Hematopoietic multipotent progenitor cell treated with erythropoietin and hydrocortisone succinate and interleukin-3 and kit ligand, for 8 days (in vitro differentiated cells): Measurements from ENCODE around the gene SARNP.
A peak's percentile ranks its signal among the peaks of the same experiment; 100 is the strongest.
"Not testable (repeated sequence)": the region's sequence is repeated elsewhere in the genome, so short reads cannot be mapped to it uniquely, and the experiment has no call there.

Experiments
- DNase-seq: peaks from one replicate; pipeline ENCODE4 v3.0.0-alpha.2; 2015

The SARNP gene

DNA sequence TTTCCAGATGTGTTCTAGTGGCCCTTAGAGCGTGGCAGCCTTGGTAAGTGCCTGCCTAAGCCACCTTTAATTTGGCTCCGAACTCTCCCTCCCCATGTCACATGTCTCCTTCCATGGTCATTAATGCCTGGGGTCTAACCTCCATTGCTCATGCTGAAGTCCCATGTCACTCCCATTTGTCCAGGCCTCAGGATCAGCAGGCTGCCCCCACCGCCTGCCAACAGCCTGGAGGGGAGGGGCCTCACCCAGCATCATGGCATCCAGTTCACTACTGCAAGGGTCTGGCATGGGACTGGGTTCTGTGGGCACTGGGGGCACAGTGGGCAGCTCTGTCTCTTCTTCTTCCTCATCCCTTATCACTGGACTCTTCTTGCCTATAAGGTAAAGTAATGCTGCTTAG is 20.8 kb upstream of the SARNP start:
- DNase-seq: no peak

DNA sequence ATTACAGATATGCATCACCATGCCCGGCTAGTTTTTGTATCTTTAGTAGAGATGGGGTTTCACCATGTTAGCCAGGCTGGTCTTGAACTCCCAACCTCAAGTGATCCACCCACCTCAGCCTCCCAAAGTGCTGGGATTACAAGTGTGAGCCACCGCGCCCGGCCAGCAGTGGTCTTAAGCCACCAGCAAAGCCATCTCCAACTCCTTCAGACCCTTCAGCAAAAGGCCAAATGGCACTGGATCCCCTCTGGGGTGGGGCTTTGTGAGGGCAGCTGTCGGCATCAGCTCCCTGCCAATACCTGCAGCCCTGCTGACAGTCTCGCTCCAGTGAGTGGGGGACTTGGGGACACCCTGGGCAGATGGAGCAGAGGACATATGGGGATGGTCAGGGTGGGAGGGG is 16.9 kb upstream of the SARNP start:
- DNase-seq: not testable (repeated sequence)

DNA sequence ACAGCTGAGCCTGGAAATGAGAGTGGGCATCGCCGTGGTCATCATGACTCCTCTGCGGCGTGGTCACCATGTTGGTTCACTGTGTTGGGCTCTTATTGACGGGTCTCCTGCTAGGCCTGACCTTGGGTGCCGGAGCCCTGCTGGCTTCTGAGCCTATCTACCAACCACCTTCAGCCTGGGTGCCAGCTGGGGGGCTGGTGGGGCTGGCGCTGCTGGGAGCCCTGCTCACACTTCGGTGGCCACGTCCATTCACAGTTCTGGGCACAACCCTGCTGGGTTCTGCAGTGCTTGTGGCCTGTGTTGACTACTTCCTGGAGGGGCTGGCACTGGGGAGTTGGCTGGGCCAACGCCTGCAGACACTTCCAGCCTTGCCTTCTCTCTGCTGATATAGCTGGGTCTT is 15.5 kb upstream of the SARNP start:
- no peak for DNase-seq

DNA sequence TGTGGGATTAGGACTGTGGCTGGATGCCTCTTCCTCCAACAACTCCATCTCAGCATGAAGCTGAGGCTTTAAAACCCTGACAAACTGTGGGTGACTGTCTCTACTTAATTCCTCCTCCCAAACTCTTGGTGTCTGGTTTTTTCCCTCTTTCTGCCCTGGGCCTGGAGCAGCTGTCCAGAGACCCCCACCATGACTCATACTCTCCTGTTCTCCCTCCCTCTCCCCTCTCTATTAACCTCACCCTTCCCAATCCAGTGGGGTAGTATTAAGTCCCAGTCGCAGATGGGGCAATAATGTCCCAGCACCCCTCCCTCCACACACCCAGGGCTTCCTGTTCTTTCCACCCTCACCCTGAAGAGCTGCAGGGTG is 13.9 kb upstream of the SARNP start:
- DNase-seq: no peak

DNA sequence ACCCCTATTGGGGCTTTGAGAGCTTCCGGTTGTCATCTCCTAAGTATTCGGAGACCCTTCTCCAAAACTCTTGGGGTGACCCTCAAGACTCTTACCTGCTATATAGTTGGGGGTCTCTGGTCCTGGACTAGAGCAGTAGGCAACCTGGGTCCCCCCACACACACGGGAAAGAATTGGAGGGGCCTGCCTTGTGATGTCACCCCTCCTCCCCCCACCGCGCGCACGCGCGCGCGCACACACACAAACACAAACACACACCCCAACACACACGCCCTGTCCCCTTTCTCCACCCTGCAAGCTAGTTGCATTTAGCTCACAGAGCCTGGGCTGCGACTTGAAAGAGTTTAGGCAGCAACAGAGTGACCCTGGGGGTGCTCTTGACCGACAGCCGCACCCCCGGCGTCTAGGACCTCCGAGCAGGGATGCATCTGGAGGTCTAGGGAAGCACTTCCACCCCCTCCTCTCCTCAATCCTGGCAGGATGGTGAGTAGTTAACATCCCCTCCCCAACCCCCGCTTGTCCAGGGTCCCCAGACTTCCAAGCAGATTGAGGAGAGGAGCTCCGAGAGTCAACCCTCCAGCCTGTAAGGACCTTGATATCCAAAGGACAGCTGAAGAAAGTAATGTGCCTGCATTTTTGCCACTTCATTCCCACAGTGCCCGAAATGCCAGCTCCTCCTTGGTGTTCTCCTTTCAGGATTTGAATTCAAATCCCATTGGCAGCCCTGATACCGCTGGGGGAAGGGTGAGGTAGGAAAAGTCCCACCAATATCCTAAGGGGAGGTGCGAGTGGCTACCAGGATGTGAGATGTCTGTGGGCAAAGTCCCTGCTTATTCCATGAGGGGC is 13.3 kb upstream of the SARNP start:
- DNase-seq: peak; percentile 83

DNA sequence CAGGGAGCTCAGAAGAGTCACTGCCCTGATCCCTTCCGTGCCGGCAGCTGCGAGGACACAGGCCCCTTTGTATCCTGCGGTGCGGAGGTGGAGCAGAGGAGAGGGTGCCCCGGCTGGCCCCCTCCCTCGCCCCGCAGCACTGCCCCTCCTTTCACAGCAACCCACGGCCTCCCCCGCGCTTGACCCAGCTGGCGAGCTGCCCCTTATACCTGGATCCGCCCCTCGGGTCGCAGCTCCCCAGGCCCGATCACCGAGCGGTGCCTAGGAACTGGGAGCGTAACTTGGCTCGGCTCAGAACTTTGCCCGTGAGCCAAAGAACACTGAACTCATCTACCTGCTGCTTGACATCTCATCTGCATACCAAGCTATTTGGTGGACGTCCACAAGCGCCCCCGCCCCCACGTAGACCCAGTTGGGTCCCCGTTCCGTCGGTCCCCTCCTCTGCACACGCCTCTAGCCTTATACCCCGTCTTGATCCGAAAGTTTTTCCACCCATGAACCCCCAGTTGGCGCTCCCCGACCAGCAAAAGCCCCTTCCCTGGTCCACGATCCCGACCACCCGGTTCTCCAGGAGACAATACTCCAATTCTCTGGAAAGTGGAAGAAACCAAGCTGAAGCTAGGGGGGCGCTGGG is 12.6 kb upstream of the SARNP start:
- peak; percentile 39 for DNase-seq

DNA sequence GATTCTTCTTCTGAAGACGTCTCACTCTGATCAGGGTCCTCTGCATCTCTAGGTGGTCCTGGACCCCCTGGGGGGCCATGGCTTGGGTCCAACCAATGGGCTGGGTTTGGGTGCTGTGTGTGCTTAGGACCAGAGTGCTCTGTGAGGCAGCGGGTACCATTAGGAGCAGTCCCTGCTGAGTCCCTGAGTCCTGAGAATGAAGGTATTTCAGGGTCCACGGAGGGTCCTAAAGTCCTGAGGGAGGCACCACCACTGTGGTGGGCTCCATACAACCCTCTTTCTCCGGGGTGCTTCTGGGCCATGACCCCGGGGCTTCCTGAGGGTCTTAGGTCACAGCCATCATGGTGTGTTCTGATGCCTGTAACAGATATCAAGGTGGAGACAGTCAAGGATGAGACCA is 10.8 kb upstream of the SARNP start:
- no peak for DNase-seq

DNA sequence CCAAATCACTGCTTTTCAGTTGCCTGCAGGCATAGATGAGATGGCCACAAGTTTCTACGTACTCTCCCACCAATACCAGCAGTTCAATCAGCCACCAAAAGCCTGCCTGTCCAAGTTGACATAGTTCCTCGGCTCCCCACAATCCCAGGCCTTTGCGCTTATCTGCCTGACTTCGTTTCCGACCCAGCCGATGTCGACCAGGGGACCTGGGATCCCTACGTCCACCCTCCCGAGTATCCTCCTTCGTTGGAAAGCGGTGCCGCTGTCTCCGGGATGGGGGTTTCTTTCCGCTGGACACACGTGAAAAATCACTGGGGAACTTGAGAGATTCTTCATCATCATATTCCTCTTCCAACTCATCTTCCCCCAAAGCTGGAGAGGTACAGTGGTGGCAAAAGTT is 10.3 kb upstream of the SARNP start:
- no peak for DNase-seq

DNA sequence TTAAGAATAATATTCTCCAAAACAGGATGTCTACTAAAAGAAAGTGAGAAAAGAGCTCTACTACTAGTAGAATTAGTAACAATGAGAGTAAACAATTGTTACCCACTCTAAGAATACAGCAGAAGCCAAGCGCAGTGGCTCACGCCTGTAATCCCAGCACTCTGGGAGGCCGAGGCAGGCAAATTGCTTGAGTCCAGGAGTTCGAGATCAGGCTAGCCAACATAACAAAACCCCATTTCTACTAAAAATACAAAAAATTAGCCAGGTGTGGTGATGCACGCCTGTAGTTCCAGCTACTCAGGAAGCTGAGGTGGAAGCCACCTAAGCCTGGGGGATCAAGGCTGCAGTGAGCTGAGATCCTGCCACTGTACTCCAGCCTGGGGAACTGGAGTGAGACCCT is 7.2 kb upstream of the SARNP start:
- no peak for DNase-seq

DNA sequence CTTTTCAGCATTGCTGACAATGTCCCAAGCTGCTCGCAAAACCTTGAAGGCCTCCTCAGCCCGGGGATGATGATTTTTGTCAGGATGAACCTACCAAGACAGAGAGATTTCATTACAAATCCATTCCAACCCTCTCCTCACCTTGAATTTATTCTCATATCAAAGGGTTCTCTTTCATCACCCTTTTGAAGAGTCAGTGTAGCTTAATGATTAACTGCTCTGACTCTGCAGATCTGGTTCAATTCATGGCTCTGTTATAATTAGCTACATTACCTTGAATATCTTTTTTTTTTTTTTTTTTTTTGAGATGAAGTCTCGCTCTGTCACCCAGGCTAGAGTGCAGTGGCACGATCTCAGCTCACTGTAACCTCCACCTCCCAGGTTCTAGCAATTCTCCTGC is 5.9 kb upstream of the SARNP start:
- no peak for DNase-seq

DNA sequence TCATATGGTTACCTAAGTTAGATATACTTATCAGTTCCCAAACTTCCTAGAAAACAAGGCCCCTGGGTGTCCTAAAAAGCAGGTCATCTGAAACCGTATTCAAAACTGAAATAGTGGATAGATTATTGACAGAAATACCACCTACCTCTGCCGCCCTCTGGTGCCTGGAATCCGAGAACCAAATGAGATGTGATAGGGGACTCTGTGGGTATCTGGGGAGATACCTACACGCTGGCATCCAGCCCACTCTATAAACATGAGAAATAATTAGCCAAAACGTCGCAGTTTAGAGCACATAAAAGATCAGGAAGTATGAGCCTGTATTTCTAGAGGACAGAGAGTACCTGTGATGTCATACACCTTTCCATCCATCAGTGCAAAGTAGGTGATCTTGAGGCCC is 4.7 kb upstream of the SARNP start:
- peak; percentile 26 for DNase-seq

DNA sequence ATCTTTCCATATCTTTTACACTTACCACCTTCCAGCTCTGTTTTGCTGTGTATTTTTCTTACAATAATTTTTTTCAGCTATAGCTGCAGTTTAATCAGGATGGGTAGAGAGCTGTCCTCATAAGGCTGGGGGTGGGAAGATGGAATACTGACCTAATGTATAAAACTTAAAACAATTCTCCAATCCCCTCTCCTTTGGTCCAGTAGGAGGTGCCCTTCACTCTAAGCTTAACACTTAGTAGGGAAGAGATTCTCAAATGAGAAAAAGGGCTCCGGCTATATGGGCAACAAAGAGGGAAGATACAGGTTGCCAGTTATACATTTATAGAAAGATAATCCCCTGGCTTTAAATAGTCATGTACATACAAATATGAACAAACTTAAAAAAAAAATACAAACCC is 3.2 kb upstream of the SARNP start:
- DNase-seq: peak; percentile 44

DNA sequence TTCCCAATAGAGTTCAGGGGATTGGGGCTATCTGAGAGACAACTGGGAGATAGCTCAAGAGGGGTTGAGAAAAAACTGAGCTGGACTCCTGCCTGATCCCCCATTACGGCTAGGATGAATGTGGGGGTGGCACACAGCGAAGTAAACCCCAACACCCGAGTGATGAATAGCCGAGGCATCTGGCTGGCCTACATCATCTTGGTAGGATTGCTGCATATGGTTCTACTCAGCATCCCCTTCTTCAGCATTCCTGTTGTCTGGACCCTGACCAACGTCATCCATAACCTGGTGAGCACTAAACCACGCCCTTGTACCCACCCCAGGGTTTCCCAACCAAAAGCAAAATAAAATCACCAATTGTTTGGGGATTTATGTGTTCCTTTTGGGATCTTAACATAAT is 1.4 kb upstream of the SARNP start:
- no peak for DNase-seq

DNA sequence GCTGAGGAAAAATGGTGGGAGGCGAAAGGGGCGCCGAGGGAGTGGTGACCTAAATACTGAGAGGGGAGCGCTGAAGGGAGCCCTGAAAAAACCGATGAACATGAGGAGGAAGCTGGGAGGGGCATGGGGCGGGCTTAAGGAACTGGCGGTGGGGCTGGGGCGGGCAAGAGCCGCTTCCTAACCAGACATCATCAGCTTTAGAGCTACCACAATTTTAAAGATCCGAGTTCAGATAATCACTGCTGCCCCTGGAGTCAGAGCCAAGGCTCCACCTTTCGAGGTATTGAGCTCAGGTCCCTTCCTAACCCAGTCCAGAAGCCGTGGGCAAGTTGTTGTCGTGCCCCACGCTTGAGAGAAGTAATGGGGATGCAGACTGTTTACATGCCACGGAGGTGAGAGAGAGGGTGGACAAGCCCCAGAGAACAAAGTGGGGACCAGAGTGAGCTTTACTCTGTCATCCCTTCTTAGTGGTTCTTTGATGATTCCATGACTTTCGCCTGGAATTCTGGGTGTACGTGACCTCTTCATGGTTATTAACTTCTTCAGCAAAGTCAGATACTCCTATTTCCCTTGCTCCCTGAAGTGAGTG is 710 bp upstream of the SARNP start:
- DNase-seq: no peak

DNA sequence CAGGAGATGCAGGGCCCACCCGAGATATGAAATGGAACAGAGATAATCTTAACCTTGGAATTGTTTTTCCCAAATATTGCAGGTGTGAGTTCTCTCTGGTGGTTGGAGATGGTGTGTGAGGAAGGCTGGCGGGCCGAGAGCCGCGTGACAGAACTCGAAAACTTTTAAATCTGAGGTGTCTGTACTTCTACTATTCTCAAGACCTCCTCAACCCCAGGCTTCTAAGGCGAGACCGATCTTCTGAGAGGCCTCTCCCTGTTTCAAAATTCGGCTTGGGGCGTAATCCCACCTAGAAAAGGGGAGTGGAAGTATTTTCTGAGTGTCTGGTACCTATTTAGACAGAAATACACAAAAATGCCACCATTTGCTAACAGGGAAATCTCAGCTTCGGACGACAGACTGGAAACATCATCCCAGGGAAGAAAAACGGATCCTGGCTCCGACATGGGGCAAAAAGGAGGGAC is 611 bp downstream of the SARNP start:
- peak; percentile 46 for DNase-seq

DNA sequence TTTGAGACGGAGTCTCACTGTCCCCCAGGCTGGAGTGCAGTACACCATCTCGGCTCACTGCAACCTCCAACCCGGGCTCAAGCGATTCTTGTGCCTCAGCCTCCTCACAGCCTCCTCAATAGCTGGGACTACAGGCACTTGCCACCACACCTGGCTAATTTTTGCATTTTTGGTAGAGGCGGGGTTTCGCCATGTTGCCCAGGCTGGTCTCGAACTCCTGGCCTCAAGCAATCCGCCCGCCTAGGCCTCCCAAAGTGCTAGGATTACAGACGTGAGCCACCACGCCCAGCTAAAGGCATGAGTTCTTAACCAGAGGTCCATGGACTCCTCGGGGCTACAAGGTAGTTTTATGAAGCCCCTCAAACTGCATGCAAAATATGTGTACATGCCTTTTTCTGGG is 2.1 kb downstream of the SARNP start:
- no peak for DNase-seq

DNA sequence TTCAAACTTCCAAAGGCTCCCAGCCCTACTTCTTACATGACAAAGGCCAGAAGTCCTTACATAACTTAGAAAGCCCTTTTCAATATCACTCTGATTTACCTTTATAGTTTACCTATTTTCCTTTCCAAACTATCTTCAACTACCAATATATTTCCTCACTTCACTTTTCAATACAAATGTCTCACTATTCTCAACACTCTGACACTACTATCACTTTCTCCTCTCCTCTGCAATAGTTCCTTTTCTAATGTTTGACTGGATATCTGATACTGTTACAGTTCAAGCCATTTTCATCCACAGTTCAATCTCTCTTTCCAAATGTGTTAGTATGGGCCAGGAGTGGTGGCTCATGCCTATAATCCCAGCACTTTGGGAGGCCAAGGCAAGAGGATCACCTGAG is 3.3 kb downstream of the SARNP start:
- no peak for DNase-seq

DNA sequence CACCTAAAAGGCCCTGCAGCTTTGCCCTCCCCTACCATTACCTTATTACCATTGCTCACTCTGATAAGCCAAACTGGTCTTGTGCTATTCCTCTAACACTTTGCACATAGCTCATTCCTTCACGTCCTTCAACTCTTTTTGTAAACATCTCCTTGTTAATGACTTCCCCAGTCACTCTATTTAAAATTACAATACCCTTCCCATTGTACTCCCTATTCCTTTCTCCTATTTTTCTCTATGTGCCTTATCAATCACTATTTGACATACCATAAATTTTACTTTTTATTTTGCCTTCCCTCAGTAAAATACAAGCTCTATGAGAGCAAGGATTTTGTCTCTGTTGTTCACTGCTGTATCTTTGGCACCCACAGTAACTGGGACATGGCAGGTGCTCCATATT is 5.4 kb downstream of the SARNP start:
- DNase-seq: no peak

DNA sequence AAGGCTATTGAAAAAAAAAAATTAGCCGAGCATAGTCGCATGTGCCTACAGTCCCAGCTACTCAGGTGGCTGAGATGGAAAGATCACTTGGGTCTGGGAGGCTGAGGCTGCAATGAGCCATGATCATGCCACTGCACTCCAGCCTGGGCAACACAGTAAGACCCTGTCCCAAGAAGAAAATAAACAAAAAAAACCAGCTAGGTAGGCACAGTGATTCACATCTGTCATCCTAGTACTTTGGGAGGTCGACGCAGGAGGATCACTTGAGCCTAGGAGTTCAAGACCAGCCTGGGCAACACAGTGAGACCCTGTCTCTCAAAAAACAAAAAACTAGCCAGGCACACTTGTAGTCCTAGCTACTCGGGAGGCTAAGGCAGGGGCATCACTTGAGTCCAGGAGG is 8.2 kb downstream of the SARNP start:
- DNase-seq: no peak

DNA sequence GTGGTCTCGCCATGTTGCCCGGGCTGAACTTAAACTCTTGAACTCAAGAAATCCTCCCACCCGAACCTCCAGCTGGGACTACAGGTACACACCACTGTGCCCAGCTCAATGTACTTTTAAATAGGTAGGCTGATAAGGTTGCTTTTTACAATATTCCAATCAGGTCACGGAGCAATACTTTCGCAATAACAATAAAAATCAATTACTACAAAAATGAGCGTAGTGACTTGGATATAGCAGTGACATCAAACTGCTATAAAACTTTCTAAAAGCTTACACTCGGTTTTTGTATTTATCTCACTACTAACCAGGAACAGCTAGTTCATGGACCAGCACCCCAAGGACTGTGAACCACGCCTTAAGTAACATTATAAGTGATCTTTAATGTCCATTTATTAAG is 10.5 kb downstream of the SARNP start:
- no peak for DNase-seq

DNA sequence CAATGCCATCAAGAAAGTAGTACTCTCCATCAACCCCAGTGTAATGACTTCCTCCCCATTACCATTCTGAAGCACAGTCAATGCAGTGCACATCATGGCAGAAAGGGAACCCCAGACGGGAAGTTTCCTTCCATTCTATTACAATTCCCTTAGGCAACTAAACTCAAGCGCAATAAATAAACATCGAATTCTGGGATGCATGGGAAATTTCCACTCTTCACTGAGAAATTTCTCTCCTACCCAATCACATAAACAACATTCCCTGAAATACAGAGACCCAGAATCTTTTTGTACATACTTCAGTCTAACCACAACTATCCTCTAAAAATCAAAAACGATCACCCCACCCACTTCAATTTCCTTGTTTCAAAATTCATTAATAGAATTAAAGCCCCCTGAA is 20.0 kb downstream of the SARNP start:
- DNase-seq: no peak

DNA sequence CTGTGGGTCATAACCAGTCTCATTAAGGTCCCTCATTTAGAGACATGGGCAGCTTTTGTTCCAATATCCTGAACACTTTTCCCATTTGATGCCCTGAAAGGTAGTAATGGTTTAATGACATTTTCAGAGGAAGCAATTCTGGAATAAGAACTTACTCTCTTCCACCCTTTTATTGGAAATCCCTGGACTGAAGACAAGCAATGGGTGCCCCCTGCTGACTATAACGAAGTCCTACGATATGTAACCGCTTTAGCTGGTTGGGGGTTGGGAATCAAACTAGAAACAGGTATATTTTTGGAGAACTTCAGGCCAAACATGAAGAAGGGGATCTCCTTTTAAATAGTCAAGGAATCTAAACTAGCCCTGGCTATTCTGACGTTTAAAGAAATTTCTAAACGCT is 20.5 kb downstream of the SARNP start:
- peak; percentile 73 for DNase-seq

DNA sequence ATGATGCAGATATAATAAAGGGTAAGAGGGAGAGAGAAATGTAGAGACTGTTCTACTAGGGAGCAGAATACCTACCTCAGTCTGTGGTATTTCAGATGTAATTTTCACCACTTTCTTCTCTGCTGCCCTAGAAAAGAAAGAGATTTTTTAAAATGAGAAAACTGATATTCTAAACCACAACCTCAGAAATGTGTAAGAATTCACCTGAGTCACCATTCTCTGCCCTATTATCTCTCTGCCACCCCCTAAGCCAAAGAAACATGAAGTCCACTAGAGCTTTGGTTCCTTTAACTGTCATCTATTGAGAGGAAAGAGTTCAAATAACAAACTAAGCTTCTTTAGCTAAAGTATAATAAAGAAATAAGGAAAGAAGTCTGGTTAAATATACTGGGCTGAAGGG is 21.6 kb downstream of the SARNP start:
- DNase-seq: no peak

DNA sequence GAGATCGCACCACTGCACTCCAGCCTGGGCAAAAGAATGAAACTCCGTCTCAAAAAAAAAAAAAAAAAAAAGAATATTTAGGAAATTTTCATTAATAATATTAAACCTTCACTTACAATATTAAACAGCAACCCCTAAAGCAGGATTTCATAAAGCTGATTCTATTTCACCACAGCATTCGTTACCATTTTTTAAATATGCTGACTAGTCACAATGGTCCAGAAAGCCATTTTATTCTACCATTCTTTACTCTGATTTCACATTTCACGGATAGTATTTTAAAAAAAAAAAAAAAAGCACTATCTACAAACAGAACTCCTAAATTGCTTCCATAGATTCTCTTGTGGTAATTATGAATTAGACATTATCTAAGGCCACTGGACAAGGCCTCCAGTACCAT is 27.6 kb downstream of the SARNP start:
- DNase-seq: no peak
